Muscle of back (tissue), 11 donors: ENCODE results near the gene CARD11. TPM values are rescaled to one million over a fixed set of nuclear protein-coding genes. Genes with fewer than 3 reads are reported as not detected.
"Not testable (repeated sequence)": the region's sequence is repeated elsewhere in the genome, so short reads cannot be mapped to it uniquely, and the experiment has no call there.

ENCODE experiments used
- DNase-seq, 3 donors: peaks; one replicate each; pipeline versions ENCODE4 v3.0.0 to v3.0.0-alpha.2; 2013
- polyA plus RNA-seq, 10 donors: library from polyadenylated mRNA; unstranded; fragments of 120-200 nt; gene quantifications; one replicate each; pipeline ENCODE4 v1.2.1, GENCODE V29; 2013; ENCODE audit not compliant: insufficient read length in 10 of 10

Gene CARD11
- polyA plus RNA-seq, 10 donors, result 0.21 to 3.4 (median 0.41) TPM

- DNase-seq, result peak in 2 of 3 donors; percentile 11 to 16
Observed at GRCh38 chr7:3065724-3066143, 22.1 kb upstream of the CARD11 start.

GRCh38 chr7:3064067-3064466, 20.4 kb upstream of the CARD11 start:
- no peak for DNase-seq

GRCh38 chr7:3063016-3063753, 19.5 kb upstream of the CARD11 start:
- DNase-seq, result no peak

GRCh38 chr7:3057066-3057420, 13.4 kb upstream of the CARD11 start:
- DNase-seq, result no peak

GRCh38 chr7:3056234-3057065, 12.8 kb upstream of the CARD11 start:
- no peak for DNase-seq

GRCh38 chr7:3055626-3056025, 12.0 kb upstream of the CARD11 start:
- DNase-seq, result no peak

- no peak for DNase-seq
Observed at GRCh38 chr7:3042861-3043489, 692 bp downstream of the CARD11 start.

- DNase-seq, result no peak
Observed at GRCh38 chr7:3041986-3042675, 1.5 kb downstream of the CARD11 start.

- DNase-seq, result no peak
Observed at GRCh38 chr7:3039787-3040186, 3.9 kb downstream of the CARD11 start.

GRCh38 chr7:3038011-3038410, 5.7 kb downstream of the CARD11 start:
- not testable (repeated sequence) for DNase-seq

- no peak for DNase-seq
Observed at GRCh38 chr7:3037259-3037658, 6.4 kb downstream of the CARD11 start.

- no peak for DNase-seq
Observed at GRCh38 chr7:3034591-3035150, 9.0 kb downstream of the CARD11 start.

- DNase-seq, result no peak
Observed at GRCh38 chr7:3033581-3033980, 10.1 kb downstream of the CARD11 start.

GRCh38 chr7:3033136-3033535, 10.5 kb downstream of the CARD11 start:
- DNase-seq, result no peak

- no peak for DNase-seq
Observed at GRCh38 chr7:3032256-3032655, 11.4 kb downstream of the CARD11 start.

GRCh38 chr7:3029138-3029537, 14.5 kb downstream of the CARD11 start:
- DNase-seq, result no peak

GRCh38 chr7:3028758-3029093, 14.9 kb downstream of the CARD11 start:
- DNase-seq, result no peak

- peak in 1 of 3 donors; percentile 10 for DNase-seq
Observed at GRCh38 chr7:3028071-3028757, 15.5 kb downstream of the CARD11 start.

- DNase-seq, result no peak
Observed at GRCh38 chr7:3027005-3027845, 16.4 kb downstream of the CARD11 start.

GRCh38 chr7:3025616-3026015, 18.1 kb downstream of the CARD11 start:
- DNase-seq, result no peak
